HFF-Myc (cell line): ENCODE data around the gene ZNF814.

Experiments used
- DNase-seq: peaks from one replicate; pipeline ENCODE4 v3.0.0-alpha.2; 2011; ENCODE audit warnings: low read depth; ENCODE audit errors: extremely low read depth
- H3K4me3 ChIP-seq: replicated peaks from 2 replicates; pipeline ENCODE4 v1.5.1; 2011; ENCODE audit warnings: low read depth, mild to moderate bottlenecking, control low read depth, low read length
- TF ChIP-seq, protein P1 (sequence below): IDR thresholded peaks from 2 replicates; pipeline ENCODE4 v1.5.1; 2012; ENCODE audit warnings: mild to moderate bottlenecking, low read depth, low read length, control low read depth; ENCODE audit errors: missing control alignments

The ZNF814 gene

DNA sequence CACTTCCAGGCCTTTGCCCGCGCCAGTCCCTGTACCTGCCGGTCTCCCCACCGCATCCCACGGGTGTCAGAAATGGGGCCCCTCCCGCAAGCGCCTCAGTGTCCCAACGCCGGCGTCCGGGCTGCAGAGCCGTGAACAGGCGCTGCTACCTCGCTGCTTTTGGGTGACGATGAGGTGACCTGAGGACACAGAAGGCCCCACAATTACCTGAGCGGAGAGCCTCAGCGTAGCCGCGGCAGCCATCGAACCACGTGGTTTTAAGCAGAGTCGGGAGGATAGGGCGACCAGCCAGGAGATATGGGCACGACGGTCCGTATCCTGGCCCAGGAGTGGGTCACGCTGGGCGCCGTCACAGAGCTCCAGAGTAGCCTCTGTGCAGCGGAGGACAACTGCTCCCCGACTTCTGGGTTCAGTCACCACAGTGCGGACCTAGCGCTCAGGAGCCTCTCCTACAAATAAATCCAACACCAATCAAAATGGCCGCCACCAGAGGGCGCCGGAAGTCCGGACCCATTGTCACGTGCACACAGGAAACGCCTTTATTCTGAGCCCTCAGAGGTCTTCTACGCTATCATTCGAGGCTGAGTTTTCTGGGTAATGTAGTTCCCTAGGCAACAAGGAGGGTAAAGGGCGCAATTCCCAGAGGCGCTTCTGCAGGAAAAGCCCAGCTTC is at the start of gene ZNF814:
TSS of gene ZNF814 (minus strand) at position 478 of the 672 bp plus-strand sequence. CDS start at position 243, 235 bp downstream.
- DNase-seq = peak; percentile 85
- TF ChIP-seq, protein P1, sequence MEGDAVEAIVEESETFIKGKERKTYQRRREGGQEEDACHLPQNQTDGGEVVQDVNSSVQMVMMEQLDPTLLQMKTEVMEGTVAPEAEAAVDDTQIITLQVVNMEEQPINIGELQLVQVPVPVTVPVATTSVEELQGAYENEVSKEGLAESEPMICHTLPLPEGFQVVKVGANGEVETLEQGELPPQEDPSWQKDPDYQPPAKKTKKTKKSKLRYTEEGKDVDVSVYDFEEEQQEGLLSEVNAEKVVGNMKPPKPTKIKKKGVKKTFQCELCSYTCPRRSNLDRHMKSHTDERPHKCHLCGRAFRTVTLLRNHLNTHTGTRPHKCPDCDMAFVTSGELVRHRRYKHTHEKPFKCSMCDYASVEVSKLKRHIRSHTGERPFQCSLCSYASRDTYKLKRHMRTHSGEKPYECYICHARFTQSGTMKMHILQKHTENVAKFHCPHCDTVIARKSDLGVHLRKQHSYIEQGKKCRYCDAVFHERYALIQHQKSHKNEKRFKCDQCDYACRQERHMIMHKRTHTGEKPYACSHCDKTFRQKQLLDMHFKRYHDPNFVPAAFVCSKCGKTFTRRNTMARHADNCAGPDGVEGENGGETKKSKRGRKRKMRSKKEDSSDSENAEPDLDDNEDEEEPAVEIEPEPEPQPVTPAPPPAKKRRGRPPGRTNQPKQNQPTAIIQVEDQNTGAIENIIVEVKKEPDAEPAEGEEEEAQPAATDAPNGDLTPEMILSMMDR = peak; percentile 35
- H3K4me3 ChIP-seq = peak within 1 kb of the TSS; percentile 77

DNA sequence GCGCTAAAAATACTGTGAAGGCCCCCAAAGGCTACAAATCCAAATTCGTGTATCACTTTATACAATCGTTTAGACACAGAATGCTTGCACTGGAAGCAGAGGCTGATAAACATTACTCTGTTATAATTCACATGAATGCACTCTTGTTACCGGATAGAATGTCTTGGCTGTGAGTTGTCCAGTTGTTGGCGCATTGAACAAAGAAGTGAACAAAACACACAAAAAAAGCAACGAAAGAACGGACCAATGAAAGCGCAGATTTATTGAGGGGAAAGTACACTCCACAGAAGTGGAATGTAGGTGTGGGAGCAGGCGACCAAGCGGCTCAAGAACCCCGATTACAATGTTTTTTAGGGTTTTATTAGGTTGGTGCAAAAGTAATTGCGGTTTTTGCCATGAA is 46.9 kb upstream of the ZNF814 start:
- H3K4me3 ChIP-seq = peak overlapping the region; percentile 58
- TF ChIP-seq, protein P1 = no peak
- no peak for DNase-seq

DNA sequence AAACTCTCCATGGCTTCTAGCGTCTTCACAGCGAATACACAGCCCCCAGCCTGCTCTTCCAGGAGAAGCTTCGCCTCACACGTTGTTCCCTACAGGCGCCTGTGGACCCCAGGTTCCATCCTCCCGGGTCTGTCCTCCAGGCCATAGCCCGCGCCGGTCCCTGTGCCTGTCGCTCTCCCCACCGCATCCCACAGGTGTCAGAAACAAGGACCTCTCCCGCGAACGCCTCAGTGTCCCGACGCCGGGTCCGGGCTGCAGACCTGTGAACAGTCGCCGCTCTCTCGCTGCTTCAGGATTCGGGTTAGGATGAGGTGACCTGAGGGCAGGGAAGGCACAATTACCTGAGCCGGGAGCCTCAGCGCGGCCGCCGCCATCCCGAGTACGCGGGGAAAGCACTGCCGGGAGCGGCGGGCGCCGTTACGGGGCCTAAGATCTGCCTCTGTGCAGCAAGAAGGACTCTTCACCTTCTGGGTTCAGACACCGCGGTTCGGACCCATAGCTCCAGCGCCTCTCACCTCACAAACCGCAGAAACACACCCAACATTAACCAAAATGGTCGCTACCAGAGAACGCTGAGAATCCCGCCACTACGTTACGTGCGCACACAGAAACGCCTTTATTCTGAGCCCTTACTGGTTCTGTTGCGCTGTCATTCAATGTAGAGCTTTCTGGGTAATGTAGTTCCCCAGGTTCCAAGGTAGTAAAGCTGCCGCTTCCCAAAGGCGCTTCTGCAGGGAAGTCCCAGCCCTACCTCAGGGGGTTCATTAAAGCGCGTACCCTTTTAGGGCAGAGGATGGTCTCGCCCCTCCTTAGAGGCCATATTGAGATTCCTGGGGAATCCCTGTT is 46.2 kb upstream of the ZNF814 start, which contains the start of gene ZNF418:
TSS of gene ZNF418 (minus strand) at position 583 of the 846 bp plus-strand sequence. CDS start 1,580 bp downstream, outside the sequence.
- peak; percentile 57 for DNase-seq
- TF ChIP-seq, protein P1 = no peak
- peak within 1 kb of the TSS; percentile 58 for H3K4me3 ChIP-seq

DNA sequence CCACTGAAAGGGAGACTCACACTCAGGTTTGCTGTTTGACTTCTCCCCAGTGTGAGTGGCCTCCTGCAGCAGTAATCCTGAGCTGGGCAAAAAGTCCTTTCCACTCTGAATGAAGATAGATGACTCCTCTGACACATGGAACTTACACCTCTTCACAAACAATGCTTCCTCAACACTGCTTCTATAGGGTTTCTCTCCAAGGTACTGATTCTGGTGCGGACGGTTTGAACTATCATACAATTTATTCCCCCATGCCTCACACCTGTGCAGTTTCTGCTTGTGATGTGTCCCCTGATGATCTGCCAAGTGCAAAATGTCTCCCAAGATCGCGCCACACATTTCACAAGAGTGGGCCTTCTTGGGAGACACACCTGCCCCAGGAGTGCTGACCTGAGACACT is 38.8 kb upstream of the ZNF814 start:
- TF ChIP-seq, protein P1 = no peak

DNA sequence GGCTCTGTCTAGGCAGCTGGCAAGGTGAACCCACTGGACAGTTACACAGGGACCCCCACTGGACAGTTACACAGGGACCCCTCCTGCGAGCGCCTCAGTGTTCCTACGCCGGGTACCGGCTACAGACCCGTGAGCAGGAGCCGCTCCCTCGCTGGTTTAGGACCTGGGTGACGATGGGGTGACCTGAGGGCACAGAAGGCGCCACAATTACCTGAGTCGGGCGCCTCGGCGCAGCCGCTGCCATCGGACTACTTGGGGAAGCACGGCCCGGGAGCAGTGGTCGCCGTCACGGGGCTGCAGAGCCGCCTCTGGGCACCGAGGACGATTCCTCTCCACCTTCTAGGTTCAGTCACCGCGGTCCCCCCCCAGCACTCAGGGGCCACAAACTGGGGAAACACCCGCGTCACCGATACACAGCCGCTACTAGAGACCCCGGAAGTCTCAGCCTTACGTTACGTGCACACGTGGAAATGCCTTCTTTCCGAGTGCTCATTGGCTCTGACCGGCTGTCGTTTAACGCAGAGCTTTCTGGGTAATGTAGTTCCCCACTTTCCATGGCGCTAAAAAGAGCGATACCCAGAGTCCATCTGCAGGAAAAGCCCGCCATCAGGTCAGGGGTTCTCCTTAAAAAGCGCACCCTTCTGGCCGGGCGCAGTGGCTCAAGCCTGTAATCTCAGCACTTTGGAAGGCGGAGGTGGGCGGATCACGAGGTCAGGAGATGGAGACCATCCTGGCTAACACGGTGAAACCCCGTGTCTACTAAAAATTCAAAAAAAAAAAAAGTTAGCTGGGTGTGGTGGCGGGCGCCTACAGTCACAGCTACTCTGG is 27.5 kb upstream of the ZNF814 start, which contains the start of gene ZNF417:
TSS of gene ZNF417 (minus strand) at position 425 of the 828 bp plus-strand sequence. CDS start at position 244, 181 bp downstream.
- H3K4me3 ChIP-seq = peak within 1 kb of the TSS; percentile 77
- DNase-seq = peak; percentile 95

More for the DNA sequence above, 38.8 kb upstream of the ZNF814 start:
- H3K4me3 ChIP-seq = no peak overlapping the region
- DNase-seq = no peak

DNA sequence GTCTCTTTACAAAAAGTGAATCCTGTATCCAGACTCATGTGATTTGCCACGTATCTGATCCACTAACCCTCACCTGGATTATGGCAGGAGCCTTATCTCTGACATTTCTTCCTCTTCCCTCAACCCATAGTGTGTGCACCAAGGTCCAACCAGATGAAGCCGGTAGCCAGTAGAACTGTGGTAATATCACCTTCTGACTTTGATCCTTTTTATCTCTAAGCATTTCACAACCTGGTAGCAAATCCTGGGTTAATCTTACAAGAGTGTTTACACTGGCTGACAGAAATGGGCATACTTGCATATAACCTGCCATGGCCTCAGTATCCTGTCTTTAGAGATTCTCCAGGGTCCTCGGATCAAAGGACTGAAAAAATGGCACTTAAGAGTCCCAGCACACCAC is 25.7 kb upstream of the ZNF814 start:
- TF ChIP-seq, protein P1 = no peak
- DNase-seq = no peak
- no peak overlapping the region for H3K4me3 ChIP-seq
